SK-N-SH treated with all-trans-retinoic acid at 6 μM for 48 hours (cell line): ENCODE data around the gene AMIGO3.

ENCODE experiments used
- ARNTL ChIP-seq: fragments of 450-650 bp; formaldehyde crosslinking; IDR thresholded peaks from 2 replicates; pipeline ENCODE4 v1.5.0; 2020; ENCODE audit warnings: low read depth, mild to moderate bottlenecking, moderate library complexity, borderline replicate concordance
- BACH2 ChIP-seq: fragments of 250-450 bp; sonication (Bioruptor Pico); IDR thresholded peaks from 2 replicates; pipeline ENCODE4 v1.9.0; 2021; ENCODE audit warnings: mild to moderate bottlenecking, borderline replicate concordance
- OSR1 ChIP-seq: fragments of 250-450 bp; sonication (Bioruptor Pico); IDR thresholded peaks from 2 replicates; pipeline ENCODE4 v1.8.0; 2022; ENCODE audit warnings: moderate library complexity, mild to moderate bottlenecking, inconsistent platforms
- RARB ChIP-seq: fragments of 250-450 bp; sonication (Bioruptor Pico); IDR thresholded peaks from 2 replicates; pipeline ENCODE4 v1.8.0; 2021; ENCODE audit warnings: mild to moderate bottlenecking, moderate library complexity
- TOX ChIP-seq: fragments of 250-450 bp; sonication (Bioruptor Pico); IDR thresholded peaks from 2 replicates; pipeline ENCODE4 v1.8.0; 2021; ENCODE audit warnings: mild to moderate bottlenecking, moderate library complexity, borderline replicate concordance
- ZFP30 ChIP-seq: fragments of 450-650 bp; formaldehyde crosslinking; IDR thresholded peaks from 2 replicates; pipeline ENCODE4 v1.5.0; 2022; ENCODE audit warnings: mild to moderate bottlenecking, moderate library complexity
- TF ChIP-seq, protein P1 (sequence below): fragments of 250-450 bp; sonication (Bioruptor Pico); IDR thresholded peaks from 2 replicates; pipeline ENCODE4 v1.5.1; 2020; ENCODE audit warnings: low read depth, mild to moderate bottlenecking, moderate library complexity
- TF ChIP-seq, protein P2 (sequence below): fragments of 250-450 bp; sonication (Bioruptor Pico); IDR thresholded peaks from 2 replicates; pipeline ENCODE4 v1.8.0; 2020; ENCODE audit warnings: mild to moderate bottlenecking, moderate library complexity, borderline replicate concordance

DNA sequence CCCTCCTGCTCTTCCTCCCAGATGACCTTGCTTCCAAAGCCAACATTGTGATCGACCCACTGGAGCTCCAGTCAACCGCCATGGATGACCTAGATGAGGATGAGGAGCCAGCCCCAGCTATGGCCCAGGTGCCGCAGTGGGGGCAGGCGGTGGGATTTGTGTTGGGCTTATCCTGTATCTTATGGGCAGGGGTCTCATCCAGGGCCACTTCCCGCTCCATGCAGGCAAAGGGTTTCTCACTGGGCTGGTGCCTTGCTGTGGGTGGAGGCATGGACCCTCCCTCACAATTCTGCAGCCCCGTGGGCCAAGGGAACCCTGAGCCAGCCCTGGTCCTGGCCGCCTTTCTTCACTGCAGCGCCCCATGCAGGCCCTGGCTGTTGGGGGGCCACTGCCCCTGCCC lies 14.9 kb downstream of the AMIGO3 start:
- no peak for TF ChIP-seq TOX (CRISPR knock-in tag)
- TF ChIP-seq, protein P1, sequence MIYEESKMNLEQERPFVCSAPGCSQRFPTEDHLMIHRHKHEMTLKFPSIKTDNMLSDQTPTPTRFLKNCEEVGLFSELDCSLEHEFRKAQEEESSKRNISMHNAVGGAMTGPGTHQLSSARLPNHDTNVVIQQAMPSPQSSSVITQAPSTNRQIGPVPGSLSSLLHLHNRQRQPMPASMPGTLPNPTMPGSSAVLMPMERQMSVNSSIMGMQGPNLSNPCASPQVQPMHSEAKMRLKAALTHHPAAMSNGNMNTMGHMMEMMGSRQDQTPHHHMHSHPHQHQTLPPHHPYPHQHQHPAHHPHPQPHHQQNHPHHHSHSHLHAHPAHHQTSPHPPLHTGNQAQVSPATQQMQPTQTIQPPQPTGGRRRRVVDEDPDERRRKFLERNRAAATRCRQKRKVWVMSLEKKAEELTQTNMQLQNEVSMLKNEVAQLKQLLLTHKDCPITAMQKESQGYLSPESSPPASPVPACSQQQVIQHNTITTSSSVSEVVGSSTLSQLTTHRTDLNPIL (CRISPR knock-in tag) = no peak
- TF ChIP-seq RARB (CRISPR knock-in tag) = no peak
- no peak for TF ChIP-seq OSR1
- TF ChIP-seq, protein P2, sequence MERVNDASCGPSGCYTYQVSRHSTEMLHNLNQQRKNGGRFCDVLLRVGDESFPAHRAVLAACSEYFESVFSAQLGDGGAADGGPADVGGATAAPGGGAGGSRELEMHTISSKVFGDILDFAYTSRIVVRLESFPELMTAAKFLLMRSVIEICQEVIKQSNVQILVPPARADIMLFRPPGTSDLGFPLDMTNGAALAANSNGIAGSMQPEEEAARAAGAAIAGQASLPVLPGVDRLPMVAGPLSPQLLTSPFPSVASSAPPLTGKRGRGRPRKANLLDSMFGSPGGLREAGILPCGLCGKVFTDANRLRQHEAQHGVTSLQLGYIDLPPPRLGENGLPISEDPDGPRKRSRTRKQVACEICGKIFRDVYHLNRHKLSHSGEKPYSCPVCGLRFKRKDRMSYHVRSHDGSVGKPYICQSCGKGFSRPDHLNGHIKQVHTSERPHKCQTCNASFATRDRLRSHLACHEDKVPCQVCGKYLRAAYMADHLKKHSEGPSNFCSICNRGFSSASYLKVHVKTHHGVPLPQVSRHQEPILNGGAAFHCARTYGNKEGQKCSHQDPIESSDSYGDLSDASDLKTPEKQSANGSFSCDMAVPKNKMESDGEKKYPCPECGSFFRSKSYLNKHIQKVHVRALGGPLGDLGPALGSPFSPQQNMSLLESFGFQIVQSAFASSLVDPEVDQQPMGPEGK (CRISPR knock-in tag) = no peak
- no peak for TF ChIP-seq BACH2
- TF ChIP-seq ZFP30 (CRISPR knock-in tag) = no peak
- TF ChIP-seq ARNTL (CRISPR knock-in tag) = no peak
